HCT116 (cell line): ENCODE results near the gene MT4. TPM values are rescaled to one million over a fixed set of nuclear protein-coding genes. Genes with fewer than 3 reads are reported as not detected.

ENCODE experiments used
- ATAC-seq: fragments of 200-7000 bp; cut with Tn5 transposase; 2 replicates; pipeline ENCODE4 v1.9.1; 2020; ENCODE audit warnings: mild to moderate bottlenecking, moderate library complexity
- Bru-seq: library from RNA; stranded (reverse); fragments of 400-500 nt; gene quantifications from one replicate; lab custom pipeline; 2021; lab: Mats Ljungman, UMichigan
- BruChase-seq, 2 experiments: library from RNA; stranded (reverse); fragments of 400-500 nt; gene quantifications; one replicate each; lab custom pipeline; 2021; lab: Mats Ljungman, UMichigan
- BruUV-seq: library from RNA; stranded (reverse); fragments of 400-500 nt; replicated peaks from 2 replicates; lab custom pipeline; 2021; lab: Mats Ljungman, UMichigan
- CTCF ChIA-PET: fragments of 300-600 bp; sonication (Branson Sonifier 250); formaldehyde crosslinking; loops from one replicate; lab custom pipeline; 2021; ENCODE audit warnings: antibody characterized with exemption; lab: Charles Lee
- POLR2A ChIA-PET: fragments of 300-600, 350-600 bp; sonication (Branson Sonifier 250); formaldehyde crosslinking; loops from one replicate; lab custom pipeline; 2021; ENCODE audit warnings: antibody characterized with exemption; lab: Charles Lee
- RAD21 ChIA-PET, 2 experiments: fragments of 300-600 bp; sonication (Branson Sonifier 250); formaldehyde crosslinking; loops; one replicate each; lab custom pipeline; 2023; ENCODE audit warnings: low total read pairs in 2 of 2; ENCODE audit not compliant: uncharacterized antibody in 2 of 2, unreplicated experiment in 2 of 2, low non-redundant PET in 1 of 2; lab: Charles Lee
- DNase-seq: peaks from one replicate; pipeline ENCODE4 v3.0.0-alpha.2; 2010; ENCODE audit warnings: low read depth, low spot score
- H2AFZ ChIP-seq: fragments of 200-600 bp; shearing (Covaris generic), sonication (generic); 2 replicates; pipeline ENCODE4 v1.6.1; 2017; ENCODE audit warnings: low read depth, mixed run types, mixed read lengths, antibody characterized with exemption, low read length; ENCODE audit not compliant: poor library complexity, severe bottlenecking
- H3K27ac ChIP-seq: 2 replicates; pipeline ENCODE4 v1.5.1; 2012; ENCODE audit warnings: low read depth, low read length
- H3K27me3 ChIP-seq: fragments of 200-600 bp; sonication (generic); 2 replicates; pipeline ENCODE4 v1.6.1; 2016; ENCODE audit warnings: mixed run types, low read length, mixed read lengths; ENCODE audit not compliant: insufficient read depth
- H3K36me3 ChIP-seq, 2 experiments: fragments of 200-500 bp in 1 of 2; fragments of 200-600 bp in 1 of 2; sonication (Bioruptor generic) in 1 of 2; sonication (generic) in 1 of 2; 2 replicates each; pipeline versions ENCODE4 v1.5.1 to v1.6.1; 2014 to 2016; ENCODE audit warnings: low read length in 2 of 2, inconsistent platforms in 1 of 2, mixed read lengths in 1 of 2, mixed run types in 1 of 2; ENCODE audit not compliant: insufficient read depth in 2 of 2, control insufficient read depth in 1 of 2
- H3K4me1 ChIP-seq, 2 experiments: fragments of 200-600 bp in 1 of 2; sonication (generic) in 1 of 2; 2 replicates each; pipeline versions ENCODE4 v1.5.1 to v1.6.1; 2012 to 2017; ENCODE audit warnings: low read length in 2 of 2, inconsistent platforms in 1 of 2, mild to moderate bottlenecking in 1 of 2, mixed read lengths in 1 of 2, mixed run types in 1 of 2, moderate library complexity in 1 of 2; ENCODE audit not compliant: insufficient read depth in 2 of 2, control insufficient read depth in 1 of 2
- H3K4me2 ChIP-seq: fragments of 200-600 bp; sonication (generic); 2 replicates; pipeline ENCODE4 v1.6.1; 2017; ENCODE audit warnings: mixed run types, low read length, mixed read lengths
- H3K4me3 ChIP-seq, 2 experiments: fragments of 200-600 bp in 1 of 2; sonication (generic) in 1 of 2; replicated peaks in 1 of 2; 2 replicates each; pipeline ENCODE4 v1.5.1; 2011 to 2016; ENCODE audit warnings: low read length in 2 of 2, control low read depth in 1 of 2, low read depth in 1 of 2, mild to moderate bottlenecking in 1 of 2, mixed read lengths in 1 of 2, mixed run types in 1 of 2
- H3K79me2 ChIP-seq: fragments of 200-600 bp; sonication (generic); 2 replicates; pipeline ENCODE4 v1.6.1; 2017; ENCODE audit warnings: mild to moderate bottlenecking, mixed run types, low read length, moderate library complexity, mixed read lengths; ENCODE audit not compliant: insufficient read depth
- H3K9ac ChIP-seq: fragments of 200-600 bp; sonication (generic); 2 replicates; pipeline ENCODE4 v1.6.1; 2016; ENCODE audit warnings: low read length, mixed read lengths
- H3K9me2 ChIP-seq: fragments of 200-600 bp; sonication (generic), shearing (Covaris generic); 2 replicates; pipeline ENCODE4 v1.6.1; 2017; ENCODE audit warnings: mixed run types, mild to moderate bottlenecking, moderate library complexity; ENCODE audit not compliant: insufficient read depth
- H3K9me3 ChIP-seq, 2 experiments: fragments of 200-500 bp in 1 of 2; fragments of 200-600 bp in 1 of 2; sonication (Bioruptor generic) in 1 of 2; sonication (generic) in 1 of 2; 2 replicates each; pipeline ENCODE4 v1.6.1; 2014 to 2017; ENCODE audit warnings: low read length in 2 of 2, mixed read lengths in 2 of 2, inconsistent platforms in 1 of 2, low read depth in 1 of 2, mild to moderate bottlenecking in 1 of 2, mixed run types in 1 of 2, moderate library complexity in 1 of 2; ENCODE audit not compliant: control insufficient read depth in 1 of 2, insufficient read depth in 1 of 2
- H4K20me1 ChIP-seq: fragments of 200-600 bp; sonication (generic), shearing (Covaris generic); 2 replicates; pipeline ENCODE4 v1.6.1; 2017; ENCODE audit warnings: mixed run types, mild to moderate bottlenecking, moderate library complexity; ENCODE audit not compliant: insufficient read depth
- CEBPB ChIP-seq: IDR thresholded peaks from 2 replicates; pipeline ENCODE4 v1.6.1; 2012; ENCODE audit warnings: low read depth
- ELF1 ChIP-seq: IDR thresholded peaks from 2 replicates; pipeline ENCODE4 v1.6.1; 2012; ENCODE audit warnings: low read depth, borderline replicate concordance
- EZH2 ChIP-seq: fragments of 200-600 bp; sonication (generic); IDR thresholded peaks from 2 replicates; pipeline ENCODE4 v1.6.1; 2017; ENCODE audit warnings: antibody characterized with exemption, mixed run types
- JUND ChIP-seq: IDR thresholded peaks from 2 replicates; pipeline ENCODE4 v1.6.1; 2012
- RAD21 ChIP-seq: IDR thresholded peaks from 2 replicates; pipeline ENCODE4 v1.6.1; 2012; ENCODE audit warnings: low read depth, mild to moderate bottlenecking
- SP1 ChIP-seq: IDR thresholded peaks from 2 replicates; pipeline ENCODE4 v1.6.1; 2012; ENCODE audit warnings: low read depth
- SRF ChIP-seq: IDR thresholded peaks from 2 replicates; pipeline ENCODE4 v1.6.1; 2012; ENCODE audit warnings: low read depth
- ZFX ChIP-seq: fragments of 450-650 bp; IDR thresholded peaks from 2 replicates; pipeline ENCODE4 v1.6.1; 2017
- ZNF274 ChIP-seq: fragments of 200-500 bp; sonication (Bioruptor generic); IDR thresholded peaks from 2 replicates; pipeline ENCODE4 v1.6.1; 2014; ENCODE audit warnings: mild to moderate bottlenecking, low read depth, low read length, inconsistent platforms
- intact Hi-C: fragments of 100-400 bp; cut with micrococcal nuclease; formaldehyde crosslinking; loops from 2 replicates; pipeline ENCODE4 v1.10.0; 2022
- long read RNA-seq: library from polyadenylated mRNA; unstranded; transcript quantifications from one replicate; pipeline ENCODE4 v2.0.0, GENCODE V29; 2021; ENCODE audit not compliant: unreplicated experiment
- polyA plus RNA-seq: library from polyadenylated mRNA; unstranded; fragments of >200 nt; gene quantifications from 2 replicates; pipeline ENCODE4 v1.2.1, GENCODE V29; 2012; ENCODE audit warnings: missing spikeins
- total RNA-seq: library from RNA; stranded (reverse); gene quantifications from one replicate; pipeline ENCODE4 v1.2.1, GENCODE V29; 2021; ENCODE audit not compliant: unreplicated experiment
- TF ChIP-seq, protein P1 (sequence below): IDR thresholded peaks from 2 replicates; pipeline ENCODE4 v1.6.1; 2012; ENCODE audit warnings: low read depth
- TF ChIP-seq, protein P2 (sequence below): IDR thresholded peaks from 2 replicates; pipeline ENCODE4 v1.6.1; 2011; ENCODE audit warnings: mild to moderate bottlenecking, low read length, moderate library complexity; ENCODE audit not compliant: insufficient replicate concordance; ENCODE audit errors: extremely low read depth
- TF ChIP-seq, protein P3 (sequence below): IDR thresholded peaks from 2 replicates; pipeline ENCODE4 v1.6.1; 2012

MT4 gene
- total RNA-seq (not detected), Bru-seq, nascent RNA (not detected), BruChase-seq, experiment 1, labeled RNA remaining after a 6-hour chase (not detected), BruChase-seq, experiment 2, labeled RNA remaining after a 2-hour chase (not detected)
- not detected in 2 replicates for polyA plus RNA-seq
- long read RNA-seq = 0 reads

DNA sequence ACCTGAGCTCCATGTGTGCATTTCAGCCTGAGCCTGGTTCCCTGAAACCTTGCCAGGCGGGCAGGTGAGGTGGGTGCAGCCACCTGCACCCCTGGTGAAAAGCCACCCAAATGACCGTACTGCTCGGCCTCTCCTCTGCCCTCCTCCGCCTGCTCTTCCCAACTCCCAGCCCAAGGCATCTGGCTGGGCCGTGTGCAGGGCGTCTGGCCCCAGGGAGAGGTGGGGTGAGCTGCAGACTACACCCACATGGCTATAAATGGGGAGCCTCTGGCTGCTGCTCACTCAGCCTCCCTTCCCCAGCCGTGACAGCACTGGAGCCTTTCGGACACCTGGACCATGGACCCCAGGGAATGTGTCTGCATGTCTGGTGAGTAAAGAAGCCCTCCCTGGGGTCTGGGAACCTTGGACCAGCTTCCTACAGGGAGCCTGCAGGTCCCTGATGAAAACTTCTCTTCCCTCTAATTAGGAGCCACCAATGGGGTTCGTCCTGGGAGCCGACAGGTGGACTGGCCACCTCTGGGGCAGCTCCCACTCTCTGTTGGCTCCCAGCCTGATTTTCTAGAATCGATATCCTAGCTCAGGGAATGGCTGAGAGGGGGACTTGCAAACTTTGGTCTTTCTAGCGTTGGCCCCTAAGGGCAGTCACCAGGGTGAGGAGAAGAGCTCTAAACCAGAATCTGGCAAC, at the start of gene MT4:
Gene MT4 (plus strand): TSS at position 281 of the 685 bp plus-strand sequence. CDS start 56 bp downstream, at position 337.
- no peaks in the 10 kb centered on the region for H4K20me1 ChIP-seq
- no peaks in the 10 kb centered on the region for H3K79me2 ChIP-seq
- no peak within 1 kb of the TSS for H3K4me3 ChIP-seq
- no peak for TF ChIP-seq EZH2
- no peak for TF ChIP-seq CEBPB
- TF ChIP-seq RAD21 = no peak
- no peak for TF ChIP-seq ELF1
- TF ChIP-seq, protein P1, sequence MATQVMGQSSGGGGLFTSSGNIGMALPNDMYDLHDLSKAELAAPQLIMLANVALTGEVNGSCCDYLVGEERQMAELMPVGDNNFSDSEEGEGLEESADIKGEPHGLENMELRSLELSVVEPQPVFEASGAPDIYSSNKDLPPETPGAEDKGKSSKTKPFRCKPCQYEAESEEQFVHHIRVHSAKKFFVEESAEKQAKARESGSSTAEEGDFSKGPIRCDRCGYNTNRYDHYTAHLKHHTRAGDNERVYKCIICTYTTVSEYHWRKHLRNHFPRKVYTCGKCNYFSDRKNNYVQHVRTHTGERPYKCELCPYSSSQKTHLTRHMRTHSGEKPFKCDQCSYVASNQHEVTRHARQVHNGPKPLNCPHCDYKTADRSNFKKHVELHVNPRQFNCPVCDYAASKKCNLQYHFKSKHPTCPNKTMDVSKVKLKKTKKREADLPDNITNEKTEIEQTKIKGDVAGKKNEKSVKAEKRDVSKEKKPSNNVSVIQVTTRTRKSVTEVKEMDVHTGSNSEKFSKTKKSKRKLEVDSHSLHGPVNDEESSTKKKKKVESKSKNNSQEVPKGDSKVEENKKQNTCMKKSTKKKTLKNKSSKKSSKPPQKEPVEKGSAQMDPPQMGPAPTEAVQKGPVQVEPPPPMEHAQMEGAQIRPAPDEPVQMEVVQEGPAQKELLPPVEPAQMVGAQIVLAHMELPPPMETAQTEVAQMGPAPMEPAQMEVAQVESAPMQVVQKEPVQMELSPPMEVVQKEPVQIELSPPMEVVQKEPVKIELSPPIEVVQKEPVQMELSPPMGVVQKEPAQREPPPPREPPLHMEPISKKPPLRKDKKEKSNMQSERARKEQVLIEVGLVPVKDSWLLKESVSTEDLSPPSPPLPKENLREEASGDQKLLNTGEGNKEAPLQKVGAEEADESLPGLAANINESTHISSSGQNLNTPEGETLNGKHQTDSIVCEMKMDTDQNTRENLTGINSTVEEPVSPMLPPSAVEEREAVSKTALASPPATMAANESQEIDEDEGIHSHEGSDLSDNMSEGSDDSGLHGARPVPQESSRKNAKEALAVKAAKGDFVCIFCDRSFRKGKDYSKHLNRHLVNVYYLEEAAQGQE = no peak
- TF ChIP-seq, protein P2, sequence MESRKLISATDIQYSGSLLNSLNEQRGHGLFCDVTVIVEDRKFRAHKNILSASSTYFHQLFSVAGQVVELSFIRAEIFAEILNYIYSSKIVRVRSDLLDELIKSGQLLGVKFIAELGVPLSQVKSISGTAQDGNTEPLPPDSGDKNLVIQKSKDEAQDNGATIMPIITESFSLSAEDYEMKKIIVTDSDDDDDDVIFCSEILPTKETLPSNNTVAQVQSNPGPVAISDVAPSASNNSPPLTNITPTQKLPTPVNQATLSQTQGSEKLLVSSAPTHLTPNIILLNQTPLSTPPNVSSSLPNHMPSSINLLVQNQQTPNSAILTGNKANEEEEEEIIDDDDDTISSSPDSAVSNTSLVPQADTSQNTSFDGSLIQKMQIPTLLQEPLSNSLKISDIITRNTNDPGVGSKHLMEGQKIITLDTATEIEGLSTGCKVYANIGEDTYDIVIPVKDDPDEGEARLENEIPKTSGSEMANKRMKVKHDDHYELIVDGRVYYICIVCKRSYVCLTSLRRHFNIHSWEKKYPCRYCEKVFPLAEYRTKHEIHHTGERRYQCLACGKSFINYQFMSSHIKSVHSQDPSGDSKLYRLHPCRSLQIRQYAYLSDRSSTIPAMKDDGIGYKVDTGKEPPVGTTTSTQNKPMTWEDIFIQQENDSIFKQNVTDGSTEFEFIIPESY = no peak
- TF ChIP-seq ZNF274 = no peak
- no peak for TF ChIP-seq JUND
- TF ChIP-seq SRF = no peak
- TF ChIP-seq, protein P3, sequence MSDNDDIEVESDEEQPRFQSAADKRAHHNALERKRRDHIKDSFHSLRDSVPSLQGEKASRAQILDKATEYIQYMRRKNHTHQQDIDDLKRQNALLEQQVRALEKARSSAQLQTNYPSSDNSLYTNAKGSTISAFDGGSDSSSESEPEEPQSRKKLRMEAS = no peak
- no peak for TF ChIP-seq SP1
- TF ChIP-seq ZFX = no peak
- H3K4me1 ChIP-seq = no peaks in the 10 kb centered on the region
- no peaks in the 10 kb centered on the region for H3K36me3 ChIP-seq
- no peak within 1 kb of the TSS for H2AFZ ChIP-seq
- ChIA-PET CTCF (no interaction called here), RAD21 (no interaction called here), POLR2A (no interaction called here)
- no TSS peak for BruUV-seq
- H3K9ac ChIP-seq = no peak within 1 kb of the TSS
- ATAC-seq (no peak), DNase-seq (no peak)
- intact Hi-C loops = no loop called here
- peaks cover 9% of the 10 kb centered on the region for H3K27me3 ChIP-seq
- no peaks in the 10 kb centered on the region for H3K9me3 ChIP-seq
- H3K9me2 ChIP-seq = no peaks in the 10 kb centered on the region
- H3K27ac ChIP-seq = no peak within 1 kb of the TSS
- no peak within 1 kb of the TSS for H3K4me2 ChIP-seq
